Astrocyte (in vitro differentiated cells and primary cell): ENCODE data around the gene SLC7A8.

ENCODE experiments used
- EZH2 ChIP-seq: IDR thresholded peaks from 2 replicates; pipeline ENCODE4 v1.6.1; 2012; ENCODE audit warnings: mild to moderate bottlenecking, low read length, inconsistent platforms; ENCODE audit not compliant: insufficient read depth
- TF ChIP-seq, protein P1 (sequence below): IDR thresholded peaks from 2 replicates; pipeline ENCODE4 v1.5.1; 2011; ENCODE audit warnings: low read depth, mild to moderate bottlenecking, inconsistent platforms, low read length, moderate library complexity; ENCODE audit not compliant: insufficient read depth

DNA sequence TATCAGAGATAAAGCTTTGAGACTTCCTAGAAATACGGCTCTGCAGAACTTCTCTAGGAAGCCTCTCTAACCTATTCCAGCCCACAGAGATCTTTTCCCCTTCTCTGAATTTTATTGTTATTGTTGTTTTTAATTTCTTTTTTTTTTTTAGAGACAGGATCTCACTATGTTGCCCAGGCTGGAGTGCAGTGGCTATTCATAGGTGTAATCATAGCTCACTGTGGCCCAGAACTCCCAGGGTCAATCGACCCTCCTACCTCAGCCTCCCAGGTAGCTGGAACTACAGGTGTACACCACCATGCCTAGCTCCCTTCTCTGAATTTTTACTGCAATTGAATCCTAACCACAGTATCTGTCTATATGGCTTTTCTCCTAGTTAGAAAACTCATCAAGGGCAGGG, 19.6 kb downstream of the SLC7A8 start:
- TF ChIP-seq, protein P1, sequence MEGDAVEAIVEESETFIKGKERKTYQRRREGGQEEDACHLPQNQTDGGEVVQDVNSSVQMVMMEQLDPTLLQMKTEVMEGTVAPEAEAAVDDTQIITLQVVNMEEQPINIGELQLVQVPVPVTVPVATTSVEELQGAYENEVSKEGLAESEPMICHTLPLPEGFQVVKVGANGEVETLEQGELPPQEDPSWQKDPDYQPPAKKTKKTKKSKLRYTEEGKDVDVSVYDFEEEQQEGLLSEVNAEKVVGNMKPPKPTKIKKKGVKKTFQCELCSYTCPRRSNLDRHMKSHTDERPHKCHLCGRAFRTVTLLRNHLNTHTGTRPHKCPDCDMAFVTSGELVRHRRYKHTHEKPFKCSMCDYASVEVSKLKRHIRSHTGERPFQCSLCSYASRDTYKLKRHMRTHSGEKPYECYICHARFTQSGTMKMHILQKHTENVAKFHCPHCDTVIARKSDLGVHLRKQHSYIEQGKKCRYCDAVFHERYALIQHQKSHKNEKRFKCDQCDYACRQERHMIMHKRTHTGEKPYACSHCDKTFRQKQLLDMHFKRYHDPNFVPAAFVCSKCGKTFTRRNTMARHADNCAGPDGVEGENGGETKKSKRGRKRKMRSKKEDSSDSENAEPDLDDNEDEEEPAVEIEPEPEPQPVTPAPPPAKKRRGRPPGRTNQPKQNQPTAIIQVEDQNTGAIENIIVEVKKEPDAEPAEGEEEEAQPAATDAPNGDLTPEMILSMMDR: no peak
- no peak for TF ChIP-seq EZH2
